GM12878 (cell line): ENCODE data around the gene ATP10A. TPM values are rescaled to one million over a fixed set of nuclear protein-coding genes. Genes with fewer than 3 reads are reported as not detected.

ENCODE experiments used
- ATAC-seq: fragments of 200-7000 bp; cut with Tn5 transposase; 3 replicates; pipeline ENCODE4 v1.9.1; 2020; ENCODE audit warnings: mild to moderate bottlenecking, moderate library complexity
- BruUV-seq: library from RNA; stranded (reverse); fragments of 400-500 nt; replicated peaks from 2 replicates; lab custom pipeline; 2021; lab: Mats Ljungman, UMichigan
- CTCF ChIA-PET: fragments of 300-600 bp; sonication (Branson Sonifier 250); formaldehyde crosslinking; extraction: SDS; loops from one replicate; lab custom pipeline; 2021; ENCODE audit warnings: inconsistent platforms; lab: Yijun Ruan, JAX
- POLR2A ChIA-PET: fragments of 350-600 bp; formaldehyde crosslinking; extraction: SDS; loops from one replicate; lab custom pipeline; 2021; ENCODE audit warnings: inconsistent platforms; lab: Charles Lee
- RAD21 ChIA-PET: fragments of 300-600 bp; sonication (Branson Sonifier 250); formaldehyde crosslinking; loops from one replicate; lab custom pipeline; 2023; ENCODE audit warnings: antibody characterized with exemption; ENCODE audit not compliant: unreplicated experiment; lab: Charles Lee
- SMC1A ChIA-PET: fragments of 300-600 bp; sonication (Branson Sonifier 250); formaldehyde crosslinking; loops from one replicate; lab custom pipeline; 2023; ENCODE audit not compliant: unreplicated experiment, uncharacterized antibody; lab: Charles Lee
- DNase-seq: peaks from one replicate; pipeline ENCODE4 v3.0.0-alpha.2; 2011; ENCODE audit warnings: low read depth, low spot score
- FAIRE-seq: peaks from 3 replicates; lab custom pipeline; 2011; peaks lifted over from hg19 to GRCh38; lab: Jason Lieb, UNC
- H2AFZ ChIP-seq: 2 replicates; pipeline ENCODE4 v1.6.0; 2011; ENCODE audit warnings: low read depth, low read length, control low read depth; ENCODE audit not compliant: control insufficient read depth
- H3K27ac ChIP-seq: 2 replicates; pipeline ENCODE4 v1.5.1; 2011; ENCODE audit warnings: control low read depth; ENCODE audit not compliant: control insufficient read depth, insufficient read depth
- H3K27me3 ChIP-seq, 2 experiments: replicated peaks in 1 of 2; 2 replicates each; pipeline versions ENCODE4 v1.6.0 to v1.6.1; 2011; ENCODE audit warnings: low read length in 1 of 2; ENCODE audit not compliant: control insufficient read depth in 2 of 2, insufficient read depth in 2 of 2
- H3K36me3 ChIP-seq, 2 experiments: 2 replicates each; pipeline ENCODE4 v1.5.1; 2011; ENCODE audit warnings: low read length in 1 of 2; ENCODE audit not compliant: control insufficient read depth in 2 of 2, insufficient read depth in 2 of 2
- H3K4me1 ChIP-seq: 2 replicates; pipeline ENCODE4 v1.6.1; 2011; ENCODE audit warnings: mild to moderate bottlenecking, low read length, moderate library complexity, mixed read lengths; ENCODE audit not compliant: control insufficient read depth, insufficient read depth
- H3K4me2 ChIP-seq: 2 replicates; pipeline ENCODE4 v1.6.0; 2011; ENCODE audit warnings: control low read depth; ENCODE audit not compliant: control insufficient read depth, insufficient read depth
- H3K4me3 ChIP-seq: fragments of 200-600 bp; sonication (generic); 2 replicates; pipeline ENCODE4 v1.5.1; 2016
- H3K79me2 ChIP-seq: 2 replicates; pipeline ENCODE4 v1.6.0; 2011; ENCODE audit warnings: low read length; ENCODE audit not compliant: control insufficient read depth, insufficient read depth
- H3K9ac ChIP-seq: 2 replicates; pipeline ENCODE4 v1.8.0; 2011; ENCODE audit warnings: low read length, control low read depth, mixed read lengths; ENCODE audit not compliant: control insufficient read depth, insufficient read depth
- H3K9me3 ChIP-seq: replicated peaks from 3 replicates; pipeline ENCODE4 v1.5.1; 2011; ENCODE audit warnings: mild to moderate bottlenecking, low read length; ENCODE audit not compliant: control insufficient read depth, insufficient read depth
- H4K20me1 ChIP-seq: 2 replicates; pipeline ENCODE4 v1.6.0; 2011; ENCODE audit not compliant: control insufficient read depth, insufficient read depth
- PKNOX1 ChIP-seq: fragments of 450-650 bp; IDR thresholded peaks from 2 replicates; pipeline ENCODE4 v1.6.1; 2016; ENCODE audit warnings: mild to moderate bottlenecking
- RELB ChIP-seq: fragments of 450-650 bp; IDR thresholded peaks from 2 replicates; pipeline ENCODE4 v1.6.1; 2017; ENCODE audit warnings: low read depth, mild to moderate bottlenecking, moderate library complexity
- SUPT20H ChIP-seq: IDR thresholded peaks from 2 replicates; pipeline ENCODE4 v1.6.1; 2011; ENCODE audit warnings: low read depth, mild to moderate bottlenecking, low read length, moderate library complexity, borderline replicate concordance; ENCODE audit not compliant: control insufficient read depth
- WGBS: methylation state at CpG from one replicate; pipeline ENCODE4 v1.1.6; 2016; ENCODE audit warnings: low lambda C conversion rate; ENCODE audit not compliant: insufficient replicate concordance, insufficient coverage; ENCODE audit errors: missing lambda C conversion rate; 5-methylcytosine and 5-hydroxymethylcytosine counted together
- in situ Hi-C: fragments of 300-500 bp; cut with MboI; formaldehyde crosslinking; loops from 9 replicates; pipeline ENCODE4 v1.14.3; 2018; ENCODE audit warnings: mixed read lengths
- intact Hi-C: fragments of 100-400 bp; cut with micrococcal nuclease; formaldehyde crosslinking; loops from one replicate; pipeline ENCODE4 v1.14.2; 2022; ENCODE audit not compliant: unreplicated experiment
- polyA plus RNA-seq, 11 experiments: library from polyadenylated mRNA; depleted of rRNA in 4 of 11; unstranded in 6 of 11; stranded (reverse) in 5 of 11; fragments of >200 nt; fragmentation: Nextera tagmentation in 4 of 11; fragmentation: Illumina TruSeq in 1 of 11; extraction: Ambion mirVana in 4 of 11; extraction: Trizol in 1 of 11; gene quantifications; 1 replicate in 1 of 11; 2 replicates in 10 of 11; pipeline versions ENCODE4 v1.2.1 to v1.2.3, GENCODE V29; 2011 to 2016; ENCODE audit warnings: inconsistent platforms in 2 of 11, missing spikeins in 2 of 11, low read depth in 1 of 11
- total RNA-seq, 4 experiments: library from RNA; depleted of rRNA in 3 of 4; stranded (reverse); fragments of >200 nt in 3 of 4; fragmentation: Illumina TruSeq in 1 of 4; extraction: Trizol in 1 of 4; gene quantifications; 2 replicates each; pipeline versions ENCODE4 v1.2.1 to v1.2.3, GENCODE V29; 2013 to 2021

Gene ATP10A
- total and polyA plus RNA-seq, 10 of the 15 experiments (the other 5 are each of a cell fraction or from before 2014, with no cell fraction given) = 0.04 to 1.5 (median 0.31) TPM; not detected in 2

DNA sequence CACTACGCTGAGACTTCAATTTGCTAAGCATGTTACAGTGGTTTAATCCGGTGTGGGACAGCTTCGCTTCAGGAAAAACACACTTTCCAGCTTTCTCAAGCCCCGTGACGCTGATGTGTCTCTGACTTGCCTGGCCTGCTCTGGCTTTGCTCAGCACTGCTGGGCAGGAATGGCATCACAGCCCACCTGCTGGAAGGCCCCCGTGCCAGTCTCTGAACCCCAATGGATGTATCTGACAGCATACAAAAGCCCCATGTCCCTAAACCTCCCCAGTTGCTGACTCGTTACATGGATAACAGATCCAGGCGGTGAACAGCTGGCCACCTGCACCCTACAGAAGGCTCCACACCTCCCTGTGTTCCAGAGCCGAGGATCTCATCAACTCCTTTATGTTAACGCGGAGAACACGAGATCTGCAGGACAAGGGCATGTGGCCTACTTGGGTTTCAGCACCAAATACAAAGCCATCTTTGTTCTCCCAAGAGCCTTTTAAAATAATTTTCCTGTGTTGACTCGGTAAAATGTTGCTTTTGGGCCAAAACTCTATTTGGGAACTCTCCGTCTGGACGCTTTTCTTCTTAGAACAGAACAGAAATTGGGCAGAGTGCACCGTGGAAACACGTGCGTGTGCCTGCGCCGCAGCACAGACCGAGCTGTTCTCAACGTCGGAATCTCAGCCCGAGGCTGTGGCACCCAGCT, 61.4 kb downstream of the ATP10A start:
- Histone ChIP-seq H3K4me3 (no peak overlapping the region), H3K9ac (no peak overlapping the region), H4K20me1 (no peaks in the 10 kb centered on the region), H3K9me3 (no peaks in the 10 kb centered on the region; the same call in 2 of the 3 replicates), H3K4me2 (no peak overlapping the region), H3K79me2 (no peaks in the 10 kb centered on the region), H3K27me3 (no peaks in the 10 kb centered on the region), H3K36me3 (no peaks in the 10 kb centered on the region), H3K27ac (no peak overlapping the region), H2AFZ (no peak overlapping the region), H3K4me1 (no peaks in the 10 kb centered on the region; the same call in 1 of the 2 replicates)
- ChIA-PET CTCF (no interaction called here), SMC1A (no interaction called here), POLR2A (no interaction called here), RAD21 (no interaction called here)
- no peak for ATAC-seq
- in situ Hi-C loops = no loop called here
- no peak for TF ChIP-seq SUPT20H
- no peak for TF ChIP-seq PKNOX1
- TF ChIP-seq RELB = no peak
- WGBS = 58% methylated on average over 24 of the region's 24 CpGs
- no peak for FAIRE-seq
- BruUV-seq = no TSS peak
- DNase-seq = no peak
- intact Hi-C loops = no loop called here
